ENCODE measurements around the gene CSRP1.
"Not testable (repeated sequence)": the region's sequence is repeated elsewhere in the genome, so short reads cannot be mapped to it uniquely, and the experiment has no call there.

The CSRP1 gene

DNA sequence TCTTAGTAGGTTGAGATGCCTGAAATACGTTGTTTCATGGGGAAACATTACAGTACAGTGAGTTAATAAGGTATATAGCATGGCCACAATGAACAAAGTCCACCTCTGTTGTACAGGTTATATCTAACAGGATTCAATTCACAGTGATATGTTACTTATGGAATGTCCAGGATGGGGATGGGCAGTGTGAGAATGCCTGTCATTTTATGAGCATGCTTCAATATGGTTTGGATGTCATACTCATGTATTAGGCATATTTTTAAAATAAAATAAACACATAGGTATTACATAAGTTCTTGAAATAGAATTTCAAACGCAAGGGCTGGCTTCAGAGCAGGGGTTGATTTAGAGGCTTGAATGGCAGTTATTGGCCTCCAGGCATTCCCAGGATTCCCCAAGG lies 31.8 kb downstream of the CSRP1 start:
- no peak overlapping the region for H3K4me3 Mint-ChIP-seq
- H3K36me3 Mint-ChIP-seq (ENCODE audit: low read depth) = peaks cover under 1% of the 10 kb centered on the region
- H3K27me3 Mint-ChIP-seq (ENCODE audit: low read depth) = peaks cover 47% of the 10 kb centered on the region
- no peak overlapping the region for H3K27ac Mint-ChIP-seq
- H3K4me1 Mint-ChIP-seq (ENCODE audit: low read depth) = peaks cover 9% of the 10 kb centered on the region
- no peaks in the 10 kb centered on the region for H3K9me3 Mint-ChIP-seq

- H3K27me3 Mint-ChIP-seq (ENCODE audit: low read depth) = peaks cover 52% of the 10 kb centered on the region
- peaks cover 4% of the 10 kb centered on the region for H3K36me3 Mint-ChIP-seq (ENCODE audit: low read depth)
- H3K4me3 Mint-ChIP-seq = no peak overlapping the region
- peaks cover 15% of the 10 kb centered on the region for H3K4me1 Mint-ChIP-seq (ENCODE audit: low read depth)
- H3K9me3 Mint-ChIP-seq = no peaks in the 10 kb centered on the region
- no peak overlapping the region for H3K27ac Mint-ChIP-seq
These were observed 33.6 kb downstream of the CSRP1 start for GRCh38 chr1:201473296-201473695.

GRCh38 chr1:201472321-201472720 lies 34.6 kb downstream of the CSRP1 start:
- not testable (repeated sequence) for H3K4me3 Mint-ChIP-seq; H3K9me3 Mint-ChIP-seq; H3K27ac Mint-ChIP-seq; H3K36me3 Mint-ChIP-seq (ENCODE audit: low read depth)
- Mint-ChIP-seq H3K4me1 (ENCODE audit: low read depth) (peaks cover 21% of the 10 kb centered on the region), H3K27me3 (ENCODE audit: low read depth) (peaks cover 49% of the 10 kb centered on the region)

- Mint-ChIP-seq H3K36me3 (ENCODE audit: low read depth) (peaks cover 9% of the 10 kb centered on the region), H3K4me3 (no peak overlapping the region), H3K4me1 (ENCODE audit: low read depth) (peaks cover 21% of the 10 kb centered on the region), H3K9me3 (no peaks in the 10 kb centered on the region), H3K27ac (no peak overlapping the region), H3K27me3 (ENCODE audit: low read depth) (peaks cover 47% of the 10 kb centered on the region)
These were observed 35.2 kb downstream of the CSRP1 start for GRCh38 chr1:201471772-201472171.

- H3K36me3 Mint-ChIP-seq (ENCODE audit: low read depth) = peaks cover 11% of the 10 kb centered on the region
- H3K27ac Mint-ChIP-seq = no peak overlapping the region
- H3K9me3 Mint-ChIP-seq = no peaks in the 10 kb centered on the region
- peaks cover 19% of the 10 kb centered on the region for H3K4me1 Mint-ChIP-seq (ENCODE audit: low read depth)
- no peak overlapping the region for H3K4me3 Mint-ChIP-seq
- peaks cover 45% of the 10 kb centered on the region for H3K27me3 Mint-ChIP-seq (ENCODE audit: low read depth)
These were observed 36.3 kb downstream of the CSRP1 start for GRCh38 chr1:201470581-201470980.

DNA sequence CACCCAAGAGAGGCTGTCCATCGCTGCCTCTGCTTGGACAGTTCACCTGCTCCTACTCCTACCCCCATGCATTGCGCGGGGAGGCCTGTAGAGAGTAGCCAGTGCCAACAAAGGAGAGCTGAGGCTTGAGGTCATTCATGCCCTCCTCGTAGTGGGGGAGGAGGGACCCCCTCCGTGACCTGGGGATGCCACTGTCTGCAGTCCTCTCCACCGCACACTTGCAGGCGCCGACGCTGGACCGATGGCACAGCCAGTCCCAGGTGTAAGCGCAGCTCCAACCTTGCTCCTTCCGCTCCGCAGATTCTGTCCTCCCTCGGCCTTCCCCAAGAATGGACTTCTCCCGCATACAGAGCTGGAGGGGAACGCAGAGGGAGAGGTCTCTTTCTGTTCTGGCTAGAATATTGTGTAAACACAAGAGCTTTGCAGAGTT lies 37.3 kb downstream of the CSRP1 start:
- H3K27me3 Mint-ChIP-seq (ENCODE audit: low read depth) = peaks cover 37% of the 10 kb centered on the region
- H3K4me3 Mint-ChIP-seq = peak overlapping the region; percentile 72
- H3K27ac Mint-ChIP-seq = peak overlapping the region; percentile 34
- H3K4me1 Mint-ChIP-seq (ENCODE audit: low read depth) = peaks cover 19% of the 10 kb centered on the region
- peaks cover 14% of the 10 kb centered on the region for H3K36me3 Mint-ChIP-seq (ENCODE audit: low read depth)
- H3K9me3 Mint-ChIP-seq = no peaks in the 10 kb centered on the region

DNA sequence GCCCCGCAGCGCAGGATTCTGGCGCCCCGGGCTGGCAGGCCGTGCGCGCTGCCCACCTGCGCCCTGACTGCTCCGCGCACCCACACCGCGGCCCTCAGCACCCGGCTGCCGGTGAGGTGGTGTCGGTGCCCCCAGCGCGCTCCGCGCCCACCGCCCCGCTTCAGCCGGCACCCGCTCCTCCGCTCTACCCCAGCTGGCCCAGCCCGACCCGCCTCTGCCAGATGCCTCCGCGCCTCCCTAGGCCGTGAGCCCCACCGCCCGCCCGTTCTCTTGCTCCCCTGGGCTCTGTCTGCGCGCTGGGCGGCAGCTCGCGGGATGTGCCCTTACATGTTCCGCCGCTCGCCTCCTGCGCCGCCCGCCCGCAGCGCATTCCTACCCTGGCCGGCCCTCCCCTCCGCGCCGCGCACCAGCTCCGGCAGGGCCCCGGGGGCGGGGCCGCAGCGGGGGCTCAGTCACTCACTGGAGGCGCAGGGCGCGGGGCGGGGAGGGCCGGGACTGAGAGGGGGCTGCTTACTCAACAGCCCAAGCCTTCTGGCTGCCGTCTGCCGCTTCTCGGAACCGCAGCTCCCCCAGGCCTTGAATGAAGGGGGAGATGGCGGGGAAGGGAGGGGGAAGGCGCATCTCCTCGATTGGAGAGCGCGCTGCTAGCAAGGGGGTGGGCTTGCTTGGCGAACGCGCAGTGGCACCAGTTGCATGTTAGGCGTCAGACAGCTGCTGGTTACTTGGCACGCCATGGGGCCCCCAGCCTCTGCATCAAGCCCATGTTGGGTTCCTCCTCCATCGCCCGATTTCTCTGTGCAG lies 37.9 kb downstream of the CSRP1 start, which contains the start of gene PHLDA3:
Gene PHLDA3, minus strand, starts transcription at position 345 of the 801 bp plus-strand sequence. CDS start 402 bp downstream, outside the sequence.
- Mint-ChIP-seq H3K27ac (peak within 1 kb of the TSS; percentile 81), H3K27me3 (ENCODE audit: low read depth) (peaks cover 34% of the 10 kb centered on the region), H3K36me3 (ENCODE audit: low read depth) (peaks cover 17% of the 10 kb centered on the region), H3K4me1 (ENCODE audit: low read depth) (peaks cover 19% of the 10 kb centered on the region), H3K9me3 (no peaks in the 10 kb centered on the region), H3K4me3 (peak within 1 kb of the TSS; percentile 90)

DNA sequence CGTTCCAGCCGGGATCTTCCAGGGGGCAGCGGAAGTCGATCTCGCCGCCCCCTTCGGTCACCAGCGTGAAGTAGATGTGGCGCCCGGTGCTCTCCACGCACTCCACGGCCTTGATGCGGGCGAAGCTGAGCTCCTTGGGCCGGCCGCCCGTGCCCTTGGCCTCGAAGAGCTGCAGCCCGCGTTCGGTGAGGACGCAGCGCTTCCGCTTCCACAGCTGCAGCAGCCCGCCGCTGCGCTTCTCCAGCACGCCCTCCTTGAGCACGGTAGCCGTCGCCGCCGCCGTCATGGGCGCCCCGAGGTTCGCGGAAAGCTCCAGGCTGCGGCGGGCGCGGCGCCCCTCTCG lies 38.5 kb downstream of the CSRP1 start:
- Mint-ChIP-seq H3K36me3 (ENCODE audit: low read depth) (peaks cover 18% of the 10 kb centered on the region), H3K4me1 (ENCODE audit: low read depth) (peaks cover 19% of the 10 kb centered on the region), H3K4me3 (peak overlapping the region; percentile 90), H3K9me3 (no peaks in the 10 kb centered on the region), H3K27ac (peak overlapping the region; percentile 67), H3K27me3 (ENCODE audit: low read depth) (peaks cover 28% of the 10 kb centered on the region)

- Mint-ChIP-seq H3K9me3 (no peaks in the 10 kb centered on the region), H3K4me3 (no peak overlapping the region), H3K27me3 (ENCODE audit: low read depth) (peaks cover 16% of the 10 kb centered on the region), H3K4me1 (ENCODE audit: low read depth) (peaks cover 19% of the 10 kb centered on the region), H3K36me3 (ENCODE audit: low read depth) (peaks cover 18% of the 10 kb centered on the region), H3K27ac (no peak overlapping the region)
These were observed 40.4 kb downstream of the CSRP1 start for GRCh38 chr1:201466492-201466891.

DNA sequence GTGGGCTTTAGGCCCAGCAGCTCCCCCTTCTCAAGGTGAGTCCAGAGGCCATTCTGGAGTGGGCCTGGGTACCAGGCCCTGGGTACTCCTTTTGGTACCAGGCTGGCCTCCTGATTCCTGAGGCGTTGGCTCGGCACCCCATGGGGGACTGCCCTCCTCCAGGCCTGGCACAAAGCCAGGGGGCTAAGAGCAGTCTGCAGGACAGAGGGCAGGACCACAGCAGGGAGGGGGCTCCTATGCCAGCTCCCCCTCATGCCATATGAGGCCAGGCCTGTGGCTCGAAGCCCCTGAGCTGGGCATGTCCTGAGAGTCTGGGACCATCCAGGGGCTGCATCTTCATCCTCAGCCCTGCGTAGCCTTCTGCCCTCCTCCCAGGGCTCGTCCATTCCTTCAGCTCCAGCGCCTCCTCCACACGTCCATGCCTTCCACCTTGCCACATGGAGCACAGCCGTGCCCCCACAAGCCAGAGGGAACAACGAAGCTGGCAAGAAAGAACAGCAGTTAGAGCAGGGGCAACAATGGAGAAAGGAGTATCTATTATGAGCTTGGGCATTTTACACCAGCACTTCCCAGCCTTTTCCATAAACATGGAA lies 41.1 kb downstream of the CSRP1 start:
- peaks cover 19% of the 10 kb centered on the region for H3K4me1 Mint-ChIP-seq (ENCODE audit: low read depth)
- peaks cover 18% of the 10 kb centered on the region for H3K36me3 Mint-ChIP-seq (ENCODE audit: low read depth)
- H3K4me3 Mint-ChIP-seq = no peak overlapping the region
- no peak overlapping the region for H3K27ac Mint-ChIP-seq
- H3K27me3 Mint-ChIP-seq (ENCODE audit: low read depth) = peaks cover 10% of the 10 kb centered on the region
- H3K9me3 Mint-ChIP-seq = no peaks in the 10 kb centered on the region

- H3K4me1 Mint-ChIP-seq (ENCODE audit: low read depth) = peaks cover 10% of the 10 kb centered on the region
- H3K4me3 Mint-ChIP-seq = no peak overlapping the region
- H3K27ac Mint-ChIP-seq = no peak overlapping the region
- H3K27me3 Mint-ChIP-seq (ENCODE audit: low read depth) = peaks cover 4% of the 10 kb centered on the region
- peaks cover 14% of the 10 kb centered on the region for H3K36me3 Mint-ChIP-seq (ENCODE audit: low read depth)
- no peaks in the 10 kb centered on the region for H3K9me3 Mint-ChIP-seq
These were observed 43.8 kb downstream of the CSRP1 start for GRCh38 chr1:201463071-201463552.

- peaks cover 10% of the 10 kb centered on the region for H3K27me3 Mint-ChIP-seq (ENCODE audit: low read depth)
- H3K4me1 Mint-ChIP-seq (ENCODE audit: low read depth) = peaks cover 3% of the 10 kb centered on the region
- peaks cover 9% of the 10 kb centered on the region for H3K36me3 Mint-ChIP-seq (ENCODE audit: low read depth)
- H3K4me3 Mint-ChIP-seq = no peak overlapping the region
- H3K27ac Mint-ChIP-seq = no peak overlapping the region
- H3K9me3 Mint-ChIP-seq = no peaks in the 10 kb centered on the region
These were observed 45.1 kb downstream of the CSRP1 start for GRCh38 chr1:201461645-201462441.

DNA sequence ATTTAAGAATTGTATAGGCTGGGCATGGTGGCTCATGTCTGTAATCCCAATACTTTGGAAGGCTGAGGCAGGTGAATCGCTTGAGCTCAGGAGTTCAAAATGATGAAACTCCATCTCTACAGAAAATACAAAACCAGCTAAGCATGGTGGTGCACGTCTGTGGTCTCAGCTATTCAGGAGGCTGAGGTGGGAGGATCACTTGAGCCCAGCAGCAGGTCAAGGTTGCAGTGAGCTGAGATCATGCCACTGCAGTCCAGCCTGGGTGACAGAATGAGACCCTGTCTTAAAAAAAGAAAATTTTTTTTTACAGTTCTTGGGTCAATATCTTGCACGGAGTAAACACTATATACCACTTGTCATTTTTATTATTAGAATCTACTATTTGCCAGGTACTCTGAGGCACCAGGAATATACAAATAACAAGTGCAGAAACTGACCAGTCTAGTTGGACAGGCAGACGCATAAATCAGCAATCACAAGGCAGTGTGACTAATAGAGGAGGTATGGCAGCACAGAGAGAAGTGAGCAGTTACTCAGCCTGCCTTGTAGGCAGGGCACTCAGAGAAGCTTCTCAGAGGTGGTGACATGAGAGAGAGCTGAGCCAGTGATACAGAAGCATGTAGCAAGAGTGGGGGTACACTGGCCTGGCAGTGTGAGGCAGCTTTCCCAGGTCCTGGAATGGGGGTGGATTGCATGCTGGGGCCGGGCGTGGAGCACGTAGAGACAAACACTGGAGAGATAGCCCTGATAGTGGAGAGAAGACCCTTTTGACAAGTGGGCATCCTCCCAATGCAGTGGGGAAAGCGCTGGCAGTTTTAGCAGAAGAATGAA lies 45.9 kb downstream of the CSRP1 start:
- H3K4me1 Mint-ChIP-seq (ENCODE audit: low read depth) = no peaks in the 10 kb centered on the region
- H3K9me3 Mint-ChIP-seq = no peaks in the 10 kb centered on the region
- H3K27me3 Mint-ChIP-seq (ENCODE audit: low read depth) = peaks cover 10% of the 10 kb centered on the region
- no peak overlapping the region for H3K4me3 Mint-ChIP-seq
- H3K36me3 Mint-ChIP-seq (ENCODE audit: low read depth) = peaks cover 9% of the 10 kb centered on the region
- no peak overlapping the region for H3K27ac Mint-ChIP-seq

GRCh38 chr1:201459775-201460174 lies 47.1 kb downstream of the CSRP1 start:
- H3K4me3 Mint-ChIP-seq = no peak overlapping the region
- H3K9me3 Mint-ChIP-seq = no peaks in the 10 kb centered on the region
- no peak overlapping the region for H3K27ac Mint-ChIP-seq
- H3K4me1 Mint-ChIP-seq (ENCODE audit: low read depth) = no peaks in the 10 kb centered on the region
- peaks cover 4% of the 10 kb centered on the region for H3K36me3 Mint-ChIP-seq (ENCODE audit: low read depth)
- H3K27me3 Mint-ChIP-seq (ENCODE audit: low read depth) = peaks cover 15% of the 10 kb centered on the region
